ENCODE data around the gene MUC2.

DNA sequence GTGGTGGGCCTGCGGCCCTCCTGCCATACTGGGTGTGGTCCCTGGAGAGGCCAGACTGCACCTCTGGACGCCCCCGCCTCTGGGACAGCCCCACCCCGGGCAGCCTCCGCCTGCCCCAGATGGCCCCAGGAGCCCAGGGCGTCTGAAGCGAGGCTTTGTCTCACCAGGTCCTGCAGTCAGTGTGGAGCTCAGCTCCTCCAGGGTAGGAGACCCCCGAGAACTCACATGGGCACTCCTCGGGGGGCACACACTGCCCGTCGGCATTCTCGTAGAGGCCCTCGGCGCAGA is 48.6 kb upstream of the MUC2 start:
- no peak for TF ChIP-seq CTCF (IDR thresholded peaks at IDR 0.05)
- TF ChIP-seq POLR2A (IDR thresholded peaks at IDR 0.05): no peak
